SK-N-SH (cell line): Measurements from ENCODE around the gene CYP2B6.
"Not testable (repeated sequence)": the region's sequence is repeated elsewhere in the genome, so short reads cannot be mapped to it uniquely, and the experiment has no call there.

ENCODE experiments used
- CTCF ChIP-seq: fragments of 200-600 bp; sonication (generic); IDR thresholded peaks from 2 replicates; pipeline ENCODE4 v1.6.1; 2017; ENCODE audit warnings: antibody characterized with exemption, mild to moderate bottlenecking, moderate library complexity
- NFIC ChIP-seq: IDR thresholded peaks from 2 replicates; pipeline ENCODE4 v1.4.0; 2012; ENCODE audit warnings: borderline replicate concordance
- POLR2AphosphoS5 ChIP-seq: IDR thresholded peaks from 2 replicates; pipeline ENCODE4 v1.6.1; 2012; ENCODE audit warnings: low read depth, low read length
- RAD21 ChIP-seq: IDR thresholded peaks from 2 replicates; pipeline ENCODE4 v1.6.1; 2012; ENCODE audit warnings: mild to moderate bottlenecking, low read length
- TAF1 ChIP-seq: IDR thresholded peaks from 2 replicates; pipeline ENCODE4 v1.6.1; 2012; ENCODE audit warnings: low read depth, mild to moderate bottlenecking, low read length, moderate library complexity, borderline replicate concordance
- TCF12 ChIP-seq: IDR thresholded peaks from 2 replicates; pipeline ENCODE4 v1.4.0; 2012
- USF2 ChIP-seq: fragments of 150-350 bp; IDR thresholded peaks from 2 replicates; pipeline ENCODE4 v1.6.1; 2017; ENCODE audit warnings: antibody characterized with exemption, low read length, low read depth, borderline replicate concordance

- TF ChIP-seq CTCF, USF2, RAD21, NFIC, TAF1, TCF12, POLR2AphosphoS5: not testable (repeated sequence)
Measured at GRCh38 chr19:40999018-40999417, 7.9 kb downstream of the CYP2B6 start.
